Left ventricle myocardium inferior (tissue), 1 donor: Measurements from ENCODE around the gene ASAP3. TPM values are rescaled to one million over a fixed set of nuclear protein-coding genes. Genes with fewer than 3 reads are reported as not detected.
"Not testable (repeated sequence)": the region's sequence is repeated elsewhere in the genome, so short reads cannot be mapped to it uniquely, and the experiment has no call there.

Experiments
- DNase-seq: peaks from one replicate; pipeline ENCODE4 v3.0.0-alpha.2; 2020
- H3K27ac ChIP-seq: fragments of 200-600 bp; replicated peaks from 2 replicates; pipeline ENCODE4 v1.8.0; 2021
- H3K27me3 ChIP-seq: fragments of 200-600 bp; 2 replicates; pipeline ENCODE4 v1.8.0; 2021; ENCODE audit warnings: low read depth
- H3K36me3 ChIP-seq: fragments of 200-600 bp; 2 replicates; pipeline ENCODE4 v1.8.0; 2021
- H3K4me1 ChIP-seq: fragments of 200-600 bp; 2 replicates; pipeline ENCODE4 v1.8.0; 2021
- H3K4me3 ChIP-seq: fragments of 200-600 bp; 2 replicates; pipeline ENCODE4 v1.8.0; 2021; ENCODE audit warnings: mild to moderate bottlenecking, moderate library complexity
- H3K9me3 ChIP-seq: fragments of 200-600 bp; replicated peaks from 2 replicates; pipeline ENCODE4 v1.8.0; 2021
- intact Hi-C: fragments of 100-400 bp; cut with micrococcal nuclease; formaldehyde crosslinking; loops from one replicate; pipeline ENCODE4 v1.11.0; 2022
- total RNA-seq: library from RNA; stranded (reverse); fragmentation: NEBNext Ultra II Directional; extraction: Animal tissue kit (Norgen Biotek cat#: 25700); gene quantifications from one replicate; pipeline ENCODE4 v1.2.1, GENCODE V29; 2021
- TF ChIP-seq, protein P1 (sequence below): fragments of 200-600 bp; IDR thresholded peaks from 2 replicates; pipeline ENCODE4 v1.8.0; 2021; ENCODE audit warnings: antibody characterized with exemption, mild to moderate bottlenecking, borderline replicate concordance
- donor health status: DM: no; HTN: yes; CAD: no; lungs with severe emphysema.

ASAP3 gene
- total RNA-seq, 1 donor from 2014 or later, result 44.4 TPM

GRCh38 chr1:23381233-23381885 is 102.6 kb downstream of the ASAP3 start:
- Histone ChIP-seq H3K4me3 (no peak overlapping the region), H3K9me3 (no peaks in the 10 kb centered on the region), H3K27ac (no peak overlapping the region), H3K27me3 (no peaks in the 10 kb centered on the region), H3K36me3 (peaks cover 17% of the 10 kb centered on the region), H3K4me1 (peaks cover 38% of the 10 kb centered on the region)
- intact Hi-C loops, result no loop called here
- no peak for DNase-seq
- TF ChIP-seq, protein P1, sequence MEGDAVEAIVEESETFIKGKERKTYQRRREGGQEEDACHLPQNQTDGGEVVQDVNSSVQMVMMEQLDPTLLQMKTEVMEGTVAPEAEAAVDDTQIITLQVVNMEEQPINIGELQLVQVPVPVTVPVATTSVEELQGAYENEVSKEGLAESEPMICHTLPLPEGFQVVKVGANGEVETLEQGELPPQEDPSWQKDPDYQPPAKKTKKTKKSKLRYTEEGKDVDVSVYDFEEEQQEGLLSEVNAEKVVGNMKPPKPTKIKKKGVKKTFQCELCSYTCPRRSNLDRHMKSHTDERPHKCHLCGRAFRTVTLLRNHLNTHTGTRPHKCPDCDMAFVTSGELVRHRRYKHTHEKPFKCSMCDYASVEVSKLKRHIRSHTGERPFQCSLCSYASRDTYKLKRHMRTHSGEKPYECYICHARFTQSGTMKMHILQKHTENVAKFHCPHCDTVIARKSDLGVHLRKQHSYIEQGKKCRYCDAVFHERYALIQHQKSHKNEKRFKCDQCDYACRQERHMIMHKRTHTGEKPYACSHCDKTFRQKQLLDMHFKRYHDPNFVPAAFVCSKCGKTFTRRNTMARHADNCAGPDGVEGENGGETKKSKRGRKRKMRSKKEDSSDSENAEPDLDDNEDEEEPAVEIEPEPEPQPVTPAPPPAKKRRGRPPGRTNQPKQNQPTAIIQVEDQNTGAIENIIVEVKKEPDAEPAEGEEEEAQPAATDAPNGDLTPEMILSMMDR, result no peak

DNA sequence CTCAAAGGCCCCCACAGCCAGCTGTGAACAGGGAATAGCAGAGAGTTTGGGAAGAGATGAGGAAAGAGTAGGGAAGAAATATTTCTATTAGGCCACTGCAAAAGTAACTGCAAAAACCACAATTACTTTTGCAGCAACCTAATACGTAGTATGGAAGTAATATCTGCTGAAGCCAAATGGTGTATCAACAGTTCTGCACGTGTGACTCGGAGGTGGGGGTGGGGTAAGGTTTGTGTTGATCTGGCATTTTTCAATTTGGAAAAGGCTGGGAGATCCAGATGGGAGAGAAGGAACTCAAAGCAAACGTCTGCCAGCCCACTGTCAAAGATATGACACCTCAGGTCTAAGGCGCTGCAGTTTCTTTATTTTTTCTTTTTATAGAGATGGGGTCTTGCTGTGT is 103.3 kb downstream of the ASAP3 start:
- Histone ChIP-seq H3K4me3 (no peak overlapping the region), H3K9me3 (no peaks in the 10 kb centered on the region), H3K4me1 (peaks cover 38% of the 10 kb centered on the region), H3K27ac (no peak overlapping the region), H3K27me3 (no peaks in the 10 kb centered on the region), H3K36me3 (peaks cover 17% of the 10 kb centered on the region)
- TF ChIP-seq, protein P1, result no peak
- no peak for DNase-seq
- intact Hi-C loops, result no loop called here

DNA sequence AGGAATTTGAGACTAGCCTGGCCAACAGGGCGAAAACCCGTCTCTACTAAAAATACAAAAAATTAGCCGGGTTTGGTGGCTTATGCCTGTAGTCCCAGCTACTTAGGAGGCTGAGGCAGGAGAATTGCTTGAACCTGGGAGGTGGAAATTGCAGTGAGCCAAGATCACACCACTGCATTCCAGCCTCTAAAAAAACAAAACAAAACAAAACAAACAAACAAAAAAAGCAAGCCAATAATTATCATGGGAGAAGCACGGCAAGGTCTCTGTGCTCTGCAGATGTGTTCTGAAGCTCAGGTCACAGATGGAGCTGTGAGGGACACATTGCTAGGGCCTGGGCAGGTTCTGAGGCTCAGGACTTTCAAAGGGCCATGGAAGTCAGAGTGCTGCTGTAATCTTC is 103.7 kb downstream of the ASAP3 start:
- H3K9me3 ChIP-seq, H3K27me3 ChIP-seq, DNase-seq, H3K4me3 ChIP-seq, intact Hi-C loops, H3K27ac ChIP-seq: not testable (repeated sequence)
- Histone ChIP-seq H3K4me1 (peaks cover 33% of the 10 kb centered on the region), H3K36me3 (peaks cover 17% of the 10 kb centered on the region)

Other genes starting within 250 kb of the ASAP3 start
- gene HNRNPR, start 139.9 kb downstream of the ASAP3 start, total RNA-seq, result 54.6 TPM
- gene ZNF436, start 114.3 kb downstream of the ASAP3 start, total RNA-seq, result 11.8 TPM
- 78.6 TPM for gene TCEA3, start 59.4 kb downstream of the ASAP3 start, total RNA-seq
- gene E2F2, start 47.1 kb upstream of the ASAP3 start, total RNA-seq, result 0.16 TPM
- 75.2 TPM for gene ID3, start 75.3 kb upstream of the ASAP3 start, total RNA-seq
- gene RPL11, start 207.6 kb upstream of the ASAP3 start, total RNA-seq, result 684 TPM